NCI-H774 (cell line): ENCODE data around the gene HECA.

Experiments
- DNase-seq: peaks from one replicate; lab custom pipeline; 2025; lab: John Stamatoyannopoulos, UW

Gene HECA

DNA sequence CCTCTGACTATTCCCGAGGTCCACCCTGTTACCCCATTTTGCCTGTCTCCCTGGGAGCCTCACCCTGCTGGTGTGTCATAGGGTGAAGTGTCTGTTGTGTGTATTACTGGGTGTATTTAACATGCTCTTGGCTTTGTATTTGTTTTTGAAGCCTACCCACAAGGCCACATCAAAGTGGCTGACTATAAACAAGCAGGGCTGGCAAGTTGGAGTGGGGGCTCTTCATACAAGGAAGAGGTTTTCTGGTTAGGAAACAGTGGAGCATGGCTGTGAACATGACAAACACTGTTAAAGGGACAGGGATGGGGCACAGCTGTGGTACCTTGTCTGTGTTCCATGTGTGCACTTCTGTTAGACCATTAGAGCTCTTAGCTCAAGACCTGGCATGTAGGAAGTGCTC is 26.3 kb downstream of the HECA start:
- peak; percentile 35 for DNase-seq

DNA sequence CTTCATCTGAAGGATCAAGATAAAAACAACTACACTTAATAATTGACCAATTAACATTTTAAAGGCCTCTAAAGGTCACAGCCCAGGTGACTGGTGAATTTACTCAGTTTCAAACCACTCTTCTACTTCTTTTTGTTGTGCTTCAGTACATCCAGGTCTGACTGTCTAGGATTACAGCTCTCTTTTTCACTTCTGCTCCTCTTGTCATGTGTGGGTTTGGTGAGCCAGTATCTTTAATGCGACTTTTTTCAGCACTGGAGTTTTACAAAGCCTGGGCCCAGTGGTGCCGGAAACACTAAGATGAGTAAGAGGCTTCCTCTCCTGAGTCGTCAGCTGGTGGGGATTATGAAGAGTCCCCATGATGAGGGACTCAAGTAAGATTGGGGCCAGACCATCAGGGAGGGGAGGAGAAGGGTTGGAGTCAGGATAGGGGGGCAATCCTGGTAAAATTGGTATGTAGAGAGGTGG is 27.0 kb downstream of the HECA start:
- no peak for DNase-seq

DNA sequence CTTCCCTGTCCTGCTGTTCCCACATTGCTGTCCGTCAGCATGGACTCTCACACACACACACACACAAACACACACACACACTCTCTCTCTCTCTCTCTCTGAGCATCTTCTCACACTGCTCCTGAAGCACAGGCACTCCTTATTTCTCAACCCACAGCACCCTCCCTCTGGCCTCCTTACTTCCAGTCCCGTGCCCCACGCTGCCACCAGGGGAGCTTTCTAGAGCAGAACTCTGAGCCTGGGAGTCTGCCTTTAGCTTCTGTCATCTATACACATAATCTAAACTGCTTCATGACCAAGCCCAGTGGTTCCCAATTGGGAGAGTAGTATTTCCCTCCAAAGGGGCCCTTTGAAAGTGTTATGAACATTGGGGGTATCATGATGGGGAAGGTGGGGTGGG is 29.1 kb downstream of the HECA start:
- DNase-seq, result no peak

DNA sequence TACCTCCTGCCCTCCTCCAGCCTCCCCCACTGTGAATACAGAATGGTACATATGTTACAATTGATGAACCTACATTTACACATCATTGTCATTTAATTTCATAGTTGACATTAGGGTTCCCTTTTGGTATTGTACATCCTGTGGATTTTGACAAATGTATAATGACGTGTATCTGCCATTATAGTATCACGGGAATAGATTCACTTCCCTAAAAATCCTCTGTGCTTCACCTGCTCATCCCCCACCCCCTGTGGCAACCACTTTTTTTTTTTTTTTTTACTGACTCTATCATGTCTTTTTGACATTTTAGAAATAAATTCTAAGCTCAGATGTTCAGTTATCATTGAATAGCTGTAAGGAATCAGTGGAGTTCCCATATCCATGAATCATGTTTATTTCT is 30.4 kb downstream of the HECA start:
- DNase-seq, result no peak

DNA sequence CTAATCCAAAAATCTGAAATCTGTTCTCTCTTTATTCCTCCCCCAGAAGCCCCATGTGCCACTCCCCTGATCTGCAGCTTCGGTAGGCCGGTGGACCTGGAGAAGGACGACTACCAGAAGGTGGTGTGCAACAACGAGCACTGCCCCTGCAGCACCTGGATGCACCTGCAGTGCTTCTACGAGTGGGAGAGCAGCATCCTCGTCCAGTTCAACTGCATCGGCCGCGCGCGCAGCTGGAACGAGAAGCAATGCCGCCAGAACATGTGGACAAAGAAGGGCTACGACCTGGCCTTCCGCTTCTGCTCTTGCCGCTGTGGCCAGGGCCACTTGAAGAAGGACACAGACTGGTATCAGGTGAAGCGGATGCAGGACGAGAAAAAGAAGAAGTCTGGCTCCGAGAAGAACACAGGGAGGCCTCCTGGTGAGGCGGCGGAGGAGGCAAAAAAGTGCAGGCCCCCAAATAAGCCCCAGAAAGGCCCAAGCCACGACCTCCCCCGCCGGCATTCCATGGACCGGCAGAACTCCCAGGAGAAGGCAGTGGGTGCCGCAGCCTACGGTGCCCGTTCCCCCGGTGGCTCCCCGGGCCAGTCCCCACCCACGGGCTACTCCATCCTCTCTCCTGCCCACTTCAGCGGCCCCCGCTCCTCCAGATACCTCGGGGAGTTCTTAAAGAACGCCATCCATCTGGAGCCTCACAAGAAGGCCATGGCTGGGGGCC is 31.5 kb downstream of the HECA start:
- no peak for DNase-seq

DNA sequence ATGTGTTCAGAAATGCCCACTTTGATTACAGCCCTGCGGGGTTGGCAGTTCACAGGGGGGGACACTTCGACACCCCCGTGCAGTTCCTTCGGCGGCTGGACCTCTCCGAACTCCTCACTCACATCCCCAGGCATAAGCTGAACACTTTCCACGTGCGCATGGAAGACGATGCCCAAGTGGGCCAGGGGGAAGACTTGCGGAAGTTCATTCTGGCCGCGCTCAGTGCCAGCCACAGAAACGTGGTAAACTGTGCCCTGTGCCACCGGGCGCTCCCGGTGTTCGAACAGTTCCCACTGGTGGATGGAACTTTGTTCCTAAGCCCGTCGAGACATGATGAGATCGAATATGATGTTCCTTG is 32.1 kb downstream of the HECA start:
- DNase-seq, result no peak

DNA sequence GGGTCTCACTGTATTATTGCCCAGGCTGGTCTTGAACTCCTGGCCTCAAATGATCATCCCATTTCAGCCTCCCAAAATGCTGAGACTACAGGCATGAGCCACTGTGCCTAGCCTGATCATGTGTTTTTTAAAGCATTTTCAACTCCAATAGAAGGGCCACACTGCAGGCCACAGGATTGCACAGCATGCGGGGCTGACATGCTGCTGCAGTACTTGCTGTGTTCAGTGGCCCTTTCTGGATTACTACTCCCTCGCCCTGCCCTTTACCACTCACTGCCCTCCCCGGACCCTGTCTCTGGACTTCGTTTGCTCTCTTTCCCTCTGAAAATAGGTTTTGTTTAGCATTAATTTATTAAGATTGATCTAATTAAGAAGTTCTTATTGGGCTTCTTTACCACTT is 37.3 kb downstream of the HECA start:
- no peak for DNase-seq

DNA sequence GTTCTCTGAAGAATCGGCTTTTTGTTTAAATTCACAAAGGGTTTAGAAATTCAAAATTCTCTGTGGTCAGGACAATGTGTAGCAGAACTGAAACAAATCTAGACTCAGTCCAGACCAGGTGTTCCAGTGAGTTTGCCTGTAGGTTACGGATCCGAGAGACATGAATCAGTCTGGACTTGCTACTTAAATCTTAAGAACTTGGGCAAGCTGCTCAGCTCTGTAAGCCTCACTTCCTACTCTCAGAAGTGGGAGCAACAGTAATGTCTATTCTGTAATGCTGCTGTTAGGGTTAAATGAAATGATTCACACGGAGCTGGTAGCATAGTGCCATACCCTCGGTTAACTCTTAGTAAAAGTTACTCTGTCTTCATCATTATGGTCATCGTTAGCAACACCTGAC is 37.7 kb downstream of the HECA start:
- DNase-seq, result no peak

DNA sequence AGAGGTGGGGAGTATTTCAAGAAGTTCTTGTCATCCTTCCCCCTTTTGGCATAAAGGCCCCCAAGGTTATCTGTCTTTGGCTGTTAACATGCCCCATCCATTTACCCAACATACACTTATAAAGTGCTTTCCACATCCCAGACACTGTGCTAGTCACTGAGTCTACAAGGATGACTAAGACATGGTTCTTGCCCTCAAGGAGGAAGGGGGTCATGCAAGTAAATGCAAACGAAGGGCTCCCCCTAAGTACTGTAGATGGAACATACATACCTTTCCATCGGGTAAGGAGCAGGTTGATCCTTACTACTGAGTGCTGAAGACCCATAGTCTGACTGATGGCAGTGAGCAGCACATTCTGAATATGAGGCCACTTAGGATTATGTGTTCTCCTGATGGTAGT is 38.3 kb downstream of the HECA start:
- no peak for DNase-seq

DNA sequence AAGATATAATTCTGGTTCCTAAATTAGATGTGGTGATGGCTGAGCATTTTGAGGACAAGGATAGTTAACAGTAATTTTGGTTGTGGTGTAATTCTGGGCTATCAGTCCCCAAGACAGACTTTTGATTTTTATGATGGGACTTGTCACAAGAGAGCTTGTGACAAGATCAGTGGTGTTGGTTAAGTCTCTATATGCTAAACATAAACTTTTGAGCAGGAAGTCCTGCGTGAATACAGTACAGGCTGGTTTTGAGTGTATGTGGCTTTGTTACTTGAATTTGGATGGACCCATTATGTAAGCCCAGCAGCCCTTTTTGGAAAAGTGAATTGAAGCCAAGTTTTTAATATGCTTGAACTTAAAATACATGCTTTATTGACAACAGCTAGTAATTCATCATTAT is 38.9 kb downstream of the HECA start:
- DNase-seq, result no peak

DNA sequence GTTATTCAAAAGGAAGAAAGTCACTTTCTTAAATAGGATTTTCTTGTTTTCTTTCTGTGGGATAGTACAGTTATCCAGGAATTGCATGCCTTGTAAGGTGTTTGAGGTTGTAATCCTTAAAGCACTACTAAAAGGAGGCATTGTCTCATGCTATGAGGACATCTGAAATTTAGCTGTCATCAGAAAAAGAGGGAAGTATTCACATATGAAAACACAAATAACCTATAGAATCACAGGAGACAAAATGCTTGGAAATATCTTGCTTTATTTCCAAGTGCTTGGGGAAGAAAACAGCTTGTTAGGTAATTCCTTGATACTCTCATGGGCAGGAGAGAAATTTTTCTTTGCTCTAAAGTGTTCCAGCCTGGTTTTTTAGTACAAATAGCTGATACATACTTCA is 40.1 kb downstream of the HECA start:
- no peak for DNase-seq

DNA sequence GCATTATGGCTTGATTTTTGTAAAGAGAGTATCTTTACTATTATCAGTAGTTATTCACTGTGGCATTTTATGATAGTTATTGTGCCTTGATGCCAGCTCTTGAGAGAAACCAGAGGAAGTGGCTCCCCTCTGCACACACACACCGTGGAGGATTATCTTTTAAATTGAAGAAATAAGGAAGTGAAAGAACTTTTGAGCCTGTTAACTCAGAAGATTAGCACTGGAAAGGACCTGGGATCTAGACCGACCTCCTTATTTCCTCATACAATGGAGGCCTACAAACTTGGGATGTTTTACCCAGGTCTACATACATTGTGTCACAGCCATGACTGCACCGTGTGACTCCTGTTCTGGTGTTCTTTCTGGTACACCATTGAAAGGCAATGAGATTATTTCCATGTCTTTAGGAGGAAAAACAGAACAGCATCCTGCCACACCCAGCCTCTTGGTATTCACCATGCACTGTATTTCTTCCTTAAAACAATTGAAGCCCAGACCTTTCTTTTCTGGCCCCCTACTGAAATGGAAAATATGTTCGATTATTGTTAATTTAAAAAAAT is 40.6 kb downstream of the HECA start:
- no peak for DNase-seq

DNA sequence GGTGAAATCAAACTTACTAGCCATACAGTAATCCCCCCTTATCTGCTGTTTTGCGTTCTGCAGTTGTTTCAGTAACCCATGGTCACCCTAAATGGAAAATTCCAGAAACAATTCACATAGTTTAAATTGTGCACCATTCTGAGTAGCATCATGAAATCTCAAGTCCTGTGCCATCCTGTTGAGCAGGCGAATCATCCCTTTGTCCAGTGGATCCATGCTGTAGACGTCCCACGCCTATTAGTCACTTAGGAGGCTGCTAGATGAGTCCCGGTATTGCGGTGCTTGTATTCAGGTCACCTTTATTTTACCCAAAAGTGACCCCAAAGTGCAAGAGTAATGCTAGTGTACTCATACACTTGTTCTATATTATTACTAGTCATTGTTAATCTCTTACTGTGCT is 46.4 kb downstream of the HECA start:
- no peak for DNase-seq

DNA sequence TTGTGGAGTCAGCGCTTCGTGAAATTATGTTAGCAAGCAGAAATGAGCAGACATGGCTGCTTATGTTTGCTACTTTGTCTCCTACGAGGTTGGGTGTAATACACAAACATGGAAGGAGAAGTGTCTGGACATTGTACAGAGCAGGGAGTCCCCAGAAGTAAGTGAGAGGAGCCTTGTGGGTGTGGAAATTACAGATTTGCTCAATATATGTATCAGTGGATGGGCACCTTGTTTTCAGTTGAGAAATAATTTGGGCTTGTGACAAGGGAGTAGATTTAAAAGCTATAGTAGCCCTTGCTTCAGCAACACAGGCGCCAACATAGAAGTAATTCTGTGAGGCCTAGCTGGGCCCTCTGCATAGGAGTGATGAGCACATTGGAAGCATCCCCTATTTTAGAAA is 49.2 kb downstream of the HECA start:
- DNase-seq, result no peak

DNA sequence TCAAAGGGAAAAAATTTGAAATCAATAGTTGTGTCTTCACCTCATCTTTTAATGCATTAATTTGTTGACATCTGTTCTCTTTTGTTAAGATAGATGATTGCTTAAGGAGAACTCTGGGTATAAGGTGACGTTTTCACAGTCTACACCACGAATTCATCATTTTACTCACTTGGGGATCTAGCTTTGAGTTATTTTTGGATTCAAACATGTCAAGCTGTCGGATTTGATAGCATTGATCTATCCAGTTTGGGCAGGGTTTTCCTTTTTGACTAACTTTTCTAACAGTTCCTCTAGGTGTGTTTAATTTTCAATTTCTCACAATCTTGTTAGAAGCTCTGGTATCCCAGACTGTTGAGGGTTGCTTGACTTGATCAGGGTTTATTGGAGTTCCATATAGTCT is 49.6 kb downstream of the HECA start:
- DNase-seq, result no peak

DNA sequence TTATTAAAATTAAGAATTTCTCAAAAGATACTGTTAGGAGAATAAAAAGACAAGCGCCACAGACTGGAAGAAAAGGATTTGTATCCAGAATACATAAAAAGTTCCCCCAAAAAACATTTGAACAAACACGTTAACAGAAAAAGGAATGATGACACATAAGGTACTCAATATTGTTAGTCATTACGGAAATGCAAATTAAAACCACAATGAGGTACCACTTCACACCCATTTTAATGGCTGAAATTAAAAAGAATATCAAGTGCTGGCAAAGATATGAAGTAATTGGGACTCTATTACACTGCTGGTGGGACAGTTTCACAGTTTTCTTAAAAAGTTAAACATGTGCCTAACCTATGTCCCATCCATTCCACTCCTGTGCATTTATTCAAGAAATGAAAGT is 51.4 kb downstream of the HECA start:
- no peak for DNase-seq

DNA sequence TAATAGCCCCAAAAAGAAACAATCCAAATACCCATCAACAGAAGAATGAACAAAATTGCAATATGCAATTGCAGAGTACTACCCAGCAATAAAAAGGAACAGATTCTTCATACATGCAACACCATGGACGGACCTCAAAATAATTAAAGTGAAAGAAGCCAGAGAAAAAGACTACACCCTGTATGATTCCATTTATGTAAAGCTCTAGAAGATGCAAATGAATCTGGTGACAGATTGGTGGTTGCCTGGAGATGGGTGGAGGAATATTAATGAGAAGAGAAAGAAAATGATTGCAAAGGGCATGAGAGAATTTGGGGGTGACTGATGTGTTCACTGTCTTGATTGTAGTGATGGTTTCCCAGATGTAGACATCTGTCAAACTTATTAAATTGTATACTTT is 51.8 kb downstream of the HECA start:
- DNase-seq, result no peak

DNA sequence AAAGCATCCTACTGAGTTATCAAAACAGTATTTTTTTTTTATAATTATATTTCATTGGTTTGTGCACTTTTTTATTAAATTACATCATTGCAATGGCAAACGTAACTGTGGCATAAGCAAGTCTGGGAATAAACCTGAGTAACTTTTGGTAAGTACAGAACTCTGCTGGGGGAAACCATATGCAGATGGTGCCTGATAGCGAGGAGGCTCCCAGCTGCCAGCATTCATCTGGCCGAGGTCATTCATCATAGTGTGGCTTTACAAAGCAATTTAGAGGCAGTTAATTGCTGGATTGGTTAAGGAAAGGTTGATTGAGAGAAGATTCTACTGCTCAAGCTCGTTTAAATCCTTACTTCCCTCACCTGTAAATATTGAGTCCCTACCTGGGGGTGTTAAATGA is 52.6 kb downstream of the HECA start:
- DNase-seq, result peak; percentile 20

DNA sequence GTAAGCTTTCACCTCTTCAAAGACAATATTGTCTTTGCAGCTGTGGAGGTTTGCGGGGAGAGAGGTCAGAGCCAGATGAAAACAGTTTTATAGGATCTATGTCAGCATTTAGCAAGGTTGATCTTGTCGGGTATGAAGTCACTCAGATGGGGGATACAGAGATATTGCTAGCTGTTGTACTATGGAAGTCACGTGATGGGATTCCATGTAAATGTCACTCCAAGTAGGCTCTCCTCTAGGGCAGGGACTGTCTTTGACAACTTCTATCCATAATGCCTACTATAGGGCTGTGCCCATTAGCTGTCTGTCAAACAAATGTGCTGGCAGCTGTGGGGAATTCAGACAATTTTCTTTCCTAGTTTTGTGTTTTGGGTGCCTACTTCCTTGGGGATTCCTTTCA is 54.8 kb downstream of the HECA start:
- DNase-seq, result no peak

DNA sequence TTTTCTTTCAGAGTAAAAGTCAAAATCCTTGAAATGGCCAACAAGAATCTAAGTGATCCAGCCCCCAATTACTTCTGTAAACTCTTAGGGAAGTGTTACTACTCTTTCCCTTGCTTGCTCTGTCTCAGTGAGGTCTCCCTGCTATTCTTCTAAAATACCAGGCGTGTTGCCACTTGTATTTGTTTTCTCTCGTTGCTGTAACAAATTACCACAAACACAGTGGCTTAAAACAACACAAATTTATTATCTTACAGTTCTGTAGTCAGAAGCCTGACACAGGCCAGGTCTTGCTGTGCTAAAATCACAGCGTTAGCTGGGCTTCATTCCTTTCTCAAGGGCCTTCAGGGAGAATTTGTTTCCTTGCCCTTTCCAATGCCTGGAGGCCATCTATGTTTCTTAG is 59.9 kb downstream of the HECA start:
- no peak for DNase-seq

DNA sequence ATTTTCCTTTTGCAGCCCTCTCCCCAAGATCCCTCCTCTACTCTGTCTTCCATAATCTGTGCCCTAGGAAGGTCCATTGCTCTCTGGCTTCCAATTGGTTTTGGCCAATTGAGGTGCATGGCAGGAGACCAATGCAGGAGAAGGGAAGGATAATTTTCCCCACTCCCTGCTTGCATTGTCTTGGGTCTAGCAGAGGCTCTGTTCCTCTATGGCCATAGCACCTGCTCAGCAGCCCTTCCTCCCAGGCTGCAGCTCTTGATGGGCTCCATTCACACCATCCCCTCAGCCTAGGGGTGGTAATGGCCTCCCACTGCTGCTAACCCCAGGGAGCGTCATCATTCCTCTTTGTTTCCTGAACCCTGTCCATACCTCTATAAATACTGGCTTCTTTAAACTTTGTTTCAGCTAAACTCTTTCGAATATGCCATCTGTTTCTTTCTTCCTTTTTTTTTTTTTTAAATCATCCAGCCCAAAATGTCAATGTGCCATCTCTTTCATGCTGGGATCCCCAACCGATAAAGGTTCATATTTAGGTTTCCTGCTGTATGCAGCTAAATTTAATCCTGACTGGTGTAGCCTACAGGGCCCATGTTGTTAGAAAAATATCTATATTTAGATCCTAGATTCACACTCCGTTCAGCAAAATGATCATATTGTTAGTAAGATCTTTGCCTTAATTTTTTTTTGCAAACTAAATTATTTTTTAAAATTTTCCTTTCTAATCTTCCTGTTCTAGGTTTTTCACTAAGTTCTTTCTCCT is 63.8 kb downstream of the HECA start:
- no peak for DNase-seq

DNA sequence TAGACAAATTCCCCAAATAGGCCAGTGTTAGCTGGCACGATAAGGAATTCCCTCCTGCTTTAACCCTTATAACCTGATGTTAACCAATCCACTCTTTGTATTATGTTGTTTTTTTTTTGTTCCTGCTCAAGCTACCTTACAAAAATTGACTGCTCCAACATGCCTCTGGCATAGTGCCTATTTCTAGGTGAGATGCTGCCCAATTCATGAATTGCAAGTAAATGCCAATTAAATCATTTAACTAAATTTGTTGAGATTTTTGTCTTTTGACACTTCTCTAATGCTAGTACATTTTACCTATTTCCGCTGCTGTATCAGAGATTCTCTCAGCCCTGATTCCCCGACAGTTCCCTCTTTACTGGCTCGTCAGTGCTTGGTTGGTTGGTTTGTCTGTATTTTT is 66.5 kb downstream of the HECA start:
- DNase-seq, result no peak

DNA sequence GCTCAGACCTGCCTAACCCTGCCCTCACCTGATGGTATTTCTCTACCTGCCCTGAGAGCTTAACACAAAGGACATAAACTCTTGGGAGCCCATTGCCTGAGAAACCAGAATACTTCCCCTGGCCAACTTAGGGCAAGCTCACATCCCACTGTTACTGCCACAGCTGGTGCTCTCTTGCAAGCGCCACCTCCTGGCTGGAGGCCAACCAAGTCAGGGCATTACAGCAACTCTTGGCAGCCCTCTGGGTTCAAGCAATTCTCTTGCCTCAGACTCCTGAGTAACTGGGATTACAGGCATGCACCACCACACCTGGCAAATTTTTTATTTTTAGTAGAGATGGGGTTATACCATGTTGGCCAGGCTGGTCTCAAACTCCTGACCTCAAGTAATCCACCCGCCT is 70.1 kb downstream of the HECA start:
- DNase-seq, result no peak

DNA sequence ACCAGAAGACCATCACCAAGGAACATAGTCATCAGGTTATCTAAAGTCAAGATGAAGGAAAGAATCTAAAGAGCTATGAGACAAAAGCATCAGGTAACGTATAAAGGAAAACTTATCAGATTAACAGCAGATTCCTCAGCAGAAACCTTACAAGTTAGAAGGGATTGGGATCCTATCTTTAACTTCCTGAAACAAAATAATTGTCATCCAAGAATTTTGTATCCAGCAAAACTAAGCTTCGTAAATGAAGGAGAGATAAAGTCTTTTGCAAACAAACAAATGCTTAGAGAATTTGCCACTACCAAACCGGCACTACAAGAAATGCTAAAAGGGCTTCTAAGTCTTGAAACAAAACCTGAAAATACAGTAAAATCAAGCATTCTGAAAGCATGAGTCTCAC is 71.0 kb downstream of the HECA start:
- DNase-seq, result no peak
